AG04450 (cell line): ENCODE data around the gene CCDC15. TPM values are rescaled to one million over a fixed set of nuclear protein-coding genes. Genes with fewer than 3 reads are reported as not detected.

Experiments used
- CTCF ChIA-PET: fragments of 300-600, 350-600 bp; formaldehyde crosslinking; extraction: SDS; loops from one replicate; lab custom pipeline; 2022; ENCODE audit warnings: antibody characterized with exemption, inconsistent platforms; lab: Charles Lee
- POLR2A ChIA-PET: fragments of 350-600 bp; formaldehyde crosslinking; extraction: SDS; loops from one replicate; lab custom pipeline; 2021; ENCODE audit warnings: antibody characterized with exemption, inconsistent platforms; lab: Yijun Ruan, JAX
- DNase-seq: peaks from one replicate; pipeline ENCODE4 v3.0.0-alpha.2; 2011; ENCODE audit warnings: low read depth, low spot score
- H3K27ac ChIP-seq: one replicate; pipeline ENCODE4 v1.5.1; 2012; ENCODE audit warnings: low read depth, low read length, control low read depth
- H3K27me3 ChIP-seq: one replicate; pipeline ENCODE4 v1.6.0; 2012; ENCODE audit warnings: low read length; ENCODE audit not compliant: control insufficient read depth, insufficient read depth
- H3K4me3 ChIP-seq: 2 replicates; pipeline ENCODE4 v1.5.1; 2011; ENCODE audit warnings: mild to moderate bottlenecking, low read depth, low read length, control low read depth
- H3K9me3 ChIP-seq: 2 replicates; pipeline ENCODE4 v1.5.1; 2012; ENCODE audit warnings: low read length; ENCODE audit not compliant: control insufficient read depth, insufficient read depth
- polyA plus RNA-seq: library from polyadenylated mRNA; depleted of rRNA; stranded (reverse); fragments of >200 nt; gene quantifications from 2 replicates; pipeline ENCODE4 v1.2.3, GENCODE V29; 2011
- TF ChIP-seq, protein P1 (sequence below): IDR thresholded peaks from 2 replicates; pipeline ENCODE4 v1.5.1; 2011; ENCODE audit warnings: low read depth, low read length, control low read depth, inconsistent platforms

CCDC15 gene
- polyA plus RNA-seq, 1 experiment, result 1.1 TPM

GRCh38 chr11:124917115-124917637 lies 36.8 kb upstream of the CCDC15 start:
- TF ChIP-seq, protein P1, sequence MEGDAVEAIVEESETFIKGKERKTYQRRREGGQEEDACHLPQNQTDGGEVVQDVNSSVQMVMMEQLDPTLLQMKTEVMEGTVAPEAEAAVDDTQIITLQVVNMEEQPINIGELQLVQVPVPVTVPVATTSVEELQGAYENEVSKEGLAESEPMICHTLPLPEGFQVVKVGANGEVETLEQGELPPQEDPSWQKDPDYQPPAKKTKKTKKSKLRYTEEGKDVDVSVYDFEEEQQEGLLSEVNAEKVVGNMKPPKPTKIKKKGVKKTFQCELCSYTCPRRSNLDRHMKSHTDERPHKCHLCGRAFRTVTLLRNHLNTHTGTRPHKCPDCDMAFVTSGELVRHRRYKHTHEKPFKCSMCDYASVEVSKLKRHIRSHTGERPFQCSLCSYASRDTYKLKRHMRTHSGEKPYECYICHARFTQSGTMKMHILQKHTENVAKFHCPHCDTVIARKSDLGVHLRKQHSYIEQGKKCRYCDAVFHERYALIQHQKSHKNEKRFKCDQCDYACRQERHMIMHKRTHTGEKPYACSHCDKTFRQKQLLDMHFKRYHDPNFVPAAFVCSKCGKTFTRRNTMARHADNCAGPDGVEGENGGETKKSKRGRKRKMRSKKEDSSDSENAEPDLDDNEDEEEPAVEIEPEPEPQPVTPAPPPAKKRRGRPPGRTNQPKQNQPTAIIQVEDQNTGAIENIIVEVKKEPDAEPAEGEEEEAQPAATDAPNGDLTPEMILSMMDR, result no peak
- peak overlapping the region; percentile 75 for H3K27ac ChIP-seq
- no peak overlapping the region for H3K4me3 ChIP-seq
- POLR2A ChIA-PET, result interaction anchor here (1.0 to 1.5 kb wide), 5 partner anchors 16 to 41 kb away, joined by 4 to 16 read pairs (median 8); partner anchors contain the start of genes CCDC15, HEPACAM and ROBO4
- H3K9me3 ChIP-seq, result peaks cover 2% of the 10 kb centered on the region
- H3K27me3 ChIP-seq, result no peaks in the 10 kb centered on the region
- CTCF ChIA-PET, result interaction anchor here (0.7 to 2.3 kb wide), 5 partner anchors 9 to 50 kb away, joined by 3 to 11 read pairs (median 6); partner anchors contain the start of gene HEPACAM
- peak; percentile 80 for DNase-seq

GRCh38 chr11:124918950-124919349 lies 35.1 kb upstream of the CCDC15 start, which contains the start of gene HEPN1:
TSS of gene HEPN1 (plus strand) at chr11:124919250.
- TF ChIP-seq, protein P1, result no peak
- ChIA-PET POLR2A (no interaction called here), CTCF (interaction anchor here (1.0 to 2.7 kb wide), 2 partner anchors 43 to 53 kb away, joined by 3 to 16 read pairs; no protein-coding TSS in a partner anchor)
- H3K27ac ChIP-seq, result no peak within 1 kb of the TSS
- no peaks in the 10 kb centered on the region for H3K27me3 ChIP-seq
- DNase-seq, result no peak
- no peak within 1 kb of the TSS for H3K4me3 ChIP-seq
- peaks cover 4% of the 10 kb centered on the region; the same call in 1 of the 2 replicates for H3K9me3 ChIP-seq

- POLR2A ChIA-PET, result interaction anchor here (1.3 to 1.9 kb wide), 3 partner anchors 15 to 44 kb away, joined by 3 to 14 read pairs (median 8); no protein-coding TSS in a partner anchor
- DNase-seq, result no peak
- TF ChIP-seq, protein P1, result no peak
- H3K27ac ChIP-seq, result no peak overlapping the region
- CTCF ChIA-PET, result interaction anchor here (0.6 to 2.7 kb wide), 4 partner anchors 26 to 513 kb away, joined by 3 to 16 read pairs (median 4); no protein-coding TSS in a partner anchor
- H3K4me3 ChIP-seq, result no peak overlapping the region
- H3K27me3 ChIP-seq, result no peaks in the 10 kb centered on the region
- H3K9me3 ChIP-seq, result peaks cover 4% of the 10 kb centered on the region; the same call in 1 of the 2 replicates
Measured at GRCh38 chr11:124919898-124920297, 34.1 kb upstream of the CCDC15 start.

DNA sequence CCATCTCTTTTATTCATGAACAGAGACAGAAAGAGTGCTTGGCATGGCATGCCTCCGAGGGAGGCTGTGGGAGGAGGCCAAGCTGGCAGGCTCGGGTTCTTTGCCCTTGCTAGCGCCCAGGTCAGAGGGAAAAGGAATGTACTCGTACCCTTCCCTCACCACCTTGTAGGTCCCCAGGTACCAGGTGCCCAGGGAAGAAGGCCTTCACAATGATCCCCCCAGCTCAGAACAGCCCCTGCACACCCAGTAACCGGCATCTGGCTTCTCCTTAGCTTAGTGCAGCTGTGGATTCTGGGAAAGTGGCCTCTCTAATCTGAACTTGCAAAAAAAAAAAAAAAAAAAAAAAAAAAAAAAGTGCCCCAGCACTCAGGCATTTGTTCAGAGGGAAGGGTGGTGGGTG lies 33.6 kb upstream of the CCDC15 start:
- DNase-seq, result no peak
- CTCF ChIA-PET, result interaction anchor here (0.6 to 2.7 kb wide), 4 partner anchors 26 to 513 kb away, joined by 3 to 16 read pairs (median 4); no protein-coding TSS in a partner anchor
- H3K9me3 ChIP-seq, result peaks cover 4% of the 10 kb centered on the region; the same call in 1 of the 2 replicates
- no peaks in the 10 kb centered on the region for H3K27me3 ChIP-seq
- no peak overlapping the region for H3K4me3 ChIP-seq
- POLR2A ChIA-PET, result interaction anchor here (1.3 to 1.9 kb wide), 4 partner anchors 14 to 44 kb away, joined by 3 to 14 read pairs (median 6); partner anchors contain the start of gene CCDC15
- peak overlapping the region; percentile 39 for H3K27ac ChIP-seq
- TF ChIP-seq, protein P1, result no peak
